DOHH2 (cell line): ENCODE measurements around the gene ZNF106.
A peak's percentile ranks its signal among the peaks of the same experiment; 100 is the strongest.

Experiments used
- H3F3A ChIP-seq: fragments of 200-600 bp; sonication (generic), shearing (Covaris generic); 2 replicates; pipeline ENCODE4 v1.6.0; 2016; ENCODE audit warnings: antibody characterized with exemption, mild to moderate bottlenecking; ENCODE audit not compliant: control insufficient read depth, insufficient read depth
- H3K27ac ChIP-seq: fragments of 200-600 bp; sonication (generic); 2 replicates; pipeline ENCODE4 v1.5.1; 2014; ENCODE audit warnings: low read depth, mild to moderate bottlenecking, low read length, moderate library complexity
- H3K27me3 ChIP-seq: fragments of 200-600 bp; sonication (generic); 2 replicates; pipeline ENCODE4 v1.6.1; 2014; ENCODE audit warnings: mild to moderate bottlenecking, low read length, mixed read lengths; ENCODE audit not compliant: control insufficient read depth
- H3K36me3 ChIP-seq: fragments of 200-600 bp; sonication (generic); 2 replicates; pipeline ENCODE4 v1.6.1; 2014; ENCODE audit warnings: mild to moderate bottlenecking, low read length, moderate library complexity, mixed read lengths; ENCODE audit not compliant: control insufficient read depth
- H3K4me1 ChIP-seq: fragments of 200-600 bp; sonication (generic); 2 replicates; pipeline ENCODE4 v1.6.1; 2014; ENCODE audit warnings: mild to moderate bottlenecking, low read length, mixed read lengths; ENCODE audit not compliant: control insufficient read depth
- H3K4me2 ChIP-seq: fragments of 200-600 bp; sonication (generic); 2 replicates; pipeline ENCODE4 v1.6.0; 2014; ENCODE audit warnings: mild to moderate bottlenecking, low read length, moderate library complexity
- H3K4me3 ChIP-seq: fragments of 200-600 bp; sonication (generic); 2 replicates; pipeline ENCODE4 v1.5.1; 2014; ENCODE audit warnings: mild to moderate bottlenecking, low read length, mixed read lengths
- H3K79me2 ChIP-seq: fragments of 200-600 bp; sonication (generic); 2 replicates; pipeline ENCODE4 v1.6.1; 2014; ENCODE audit warnings: mild to moderate bottlenecking, low read length, mixed read lengths; ENCODE audit not compliant: control insufficient read depth
- H3K9me2 ChIP-seq: fragments of 200-600 bp; sonication (generic); replicated peaks from 2 replicates; pipeline ENCODE4 v1.6.1; 2014; ENCODE audit warnings: mild to moderate bottlenecking, low read length, mixed read lengths; ENCODE audit not compliant: control insufficient read depth
- H3K9me3 ChIP-seq: fragments of 200-600 bp; sonication (generic); 2 replicates; pipeline ENCODE4 v1.6.1; 2014; ENCODE audit warnings: antibody characterized with exemption, low read length, mixed read lengths; ENCODE audit not compliant: control insufficient read depth, insufficient read depth
- H4K20me1 ChIP-seq: fragments of 200-600 bp; sonication (generic); 2 replicates; pipeline ENCODE4 v1.6.0; 2014; ENCODE audit warnings: low read depth, mild to moderate bottlenecking, antibody characterized with exemption, low read length, moderate library complexity; ENCODE audit not compliant: control insufficient read depth, insufficient read depth
- CTCF ChIP-seq: fragments of 200-600 bp; sonication (generic); IDR thresholded peaks from one replicate; pipeline ENCODE4 v1.5.1; 2014; ENCODE audit warnings: antibody characterized with exemption, mild to moderate bottlenecking, low read depth, low read length; ENCODE audit not compliant: poor library complexity, severe bottlenecking
- EZH2phosphoT487 ChIP-seq: fragments of 200-600 bp; sonication (generic); IDR thresholded peaks from 2 replicates; pipeline ENCODE4 v1.6.1; 2017; ENCODE audit warnings: borderline replicate concordance, mild to moderate bottlenecking, antibody characterized with exemption, low read length, moderate library complexity, mixed read lengths

The ZNF106 gene

DNA sequence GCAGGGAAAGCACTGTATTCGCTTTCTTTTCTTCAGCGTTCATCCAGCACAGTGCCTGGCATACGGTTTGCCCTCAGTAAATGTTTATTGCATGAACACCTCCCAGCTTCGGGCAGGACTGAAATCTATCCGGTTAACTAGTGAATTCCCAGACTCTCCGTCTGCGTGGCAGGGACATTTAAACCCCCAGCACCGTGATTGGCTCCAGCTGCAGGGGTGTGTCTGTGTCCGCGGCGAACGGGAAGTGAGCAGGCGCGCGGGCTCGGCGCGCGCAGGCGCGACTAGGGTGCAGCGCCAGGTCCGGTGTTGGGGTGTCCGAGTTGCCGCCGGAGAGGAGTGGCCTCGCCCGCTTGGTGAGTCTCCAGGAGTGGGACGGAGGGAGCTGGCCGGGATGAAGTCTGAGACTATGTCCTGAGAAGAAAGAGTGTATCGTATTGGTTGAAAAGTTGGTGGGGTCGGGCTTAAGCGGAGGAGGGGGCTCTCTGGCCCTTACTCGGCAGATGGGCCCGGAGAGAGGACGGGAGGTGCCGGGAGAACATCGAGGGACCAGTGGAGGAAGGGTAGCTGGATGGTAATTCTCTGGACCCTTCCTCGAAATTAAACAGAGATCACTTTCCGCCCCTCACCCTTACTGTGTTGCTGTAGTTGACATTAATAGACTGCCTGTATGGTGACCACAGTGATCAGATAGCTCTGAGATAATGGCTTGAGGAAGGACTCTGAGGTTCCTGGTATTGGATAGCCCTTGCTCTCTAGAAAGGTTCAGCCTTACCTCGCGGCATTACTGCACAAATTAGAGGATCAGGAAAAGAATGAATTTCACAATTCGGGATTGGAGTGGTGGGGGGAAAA, 4.6 kb upstream of the ZNF106 start, which contains the start of gene SNAP23:
Gene SNAP23 (plus strand): TSS at position 274 of the 852 bp plus-strand sequence. CDS start 16,213 bp downstream, outside the sequence.
- Histone ChIP-seq H3K27ac (peak within 1 kb of the TSS; percentile 40), H3K4me2 (peak within 1 kb of the TSS; percentile 90), H3K36me3 (peaks cover 3% of the 10 kb centered on the region), H3K4me1 (peaks cover 78% of the 10 kb centered on the region), H3K4me3 (peak within 1 kb of the TSS; percentile 86), H4K20me1 (no peaks in the 10 kb centered on the region), H3K9me3 (no peaks in the 10 kb centered on the region), H3F3A (peaks cover 23% of the 10 kb centered on the region), H3K79me2 (peaks cover 56% of the 10 kb centered on the region), H3K9me2 (no peaks in the 10 kb centered on the region), H3K27me3 (no peaks in the 10 kb centered on the region)
- TF ChIP-seq EZH2phosphoT487 (no peak), CTCF (no peak)

GRCh38 chr15:42494998-42495360, 4.0 kb upstream of the ZNF106 start:
- Histone ChIP-seq H3K36me3 (peaks cover 3% of the 10 kb centered on the region), H3K27me3 (no peaks in the 10 kb centered on the region), H3F3A (peaks cover 23% of the 10 kb centered on the region), H3K9me3 (no peaks in the 10 kb centered on the region), H3K4me2 (peak overlapping the region; percentile 90), H4K20me1 (no peaks in the 10 kb centered on the region), H3K4me3 (peak overlapping the region; percentile 86), H3K79me2 (peaks cover 56% of the 10 kb centered on the region), H3K27ac (peak overlapping the region; percentile 40), H3K4me1 (peaks cover 72% of the 10 kb centered on the region), H3K9me2 (no peaks in the 10 kb centered on the region)
- TF ChIP-seq EZH2phosphoT487 (no peak), CTCF (no peak)

- H3K79me2 ChIP-seq = peaks cover 56% of the 10 kb centered on the region
Measured at GRCh38 chr15:42493679-42494078, 2.7 kb upstream of the ZNF106 start.

More at GRCh38 chr15:42493679-42494078, 2.7 kb upstream of the ZNF106 start:
- Histone ChIP-seq H3F3A (peaks cover 10% of the 10 kb centered on the region), H3K27me3 (no peaks in the 10 kb centered on the region), H3K9me2 (no peaks in the 10 kb centered on the region), H3K36me3 (peaks cover under 1% of the 10 kb centered on the region), H3K4me3 (peak overlapping the region; percentile 65), H3K9me3 (no peaks in the 10 kb centered on the region), H3K4me1 (peaks cover 65% of the 10 kb centered on the region), H3K27ac (peak overlapping the region; percentile 80), H4K20me1 (no peaks in the 10 kb centered on the region), H3K4me2 (peak overlapping the region; percentile 76)
- no peak for TF ChIP-seq CTCF
- no peak for TF ChIP-seq EZH2phosphoT487
